Measurements from ENCODE around the gene NEGR1. TPM values are rescaled to one million over a fixed set of nuclear protein-coding genes. Genes with fewer than 3 reads are reported as not detected.
"Not testable (repeated sequence)": the region's sequence is repeated elsewhere in the genome, so short reads cannot be mapped to it uniquely, and the experiment has no call there.

The NEGR1 gene
- total and polyA plus RNA-seq, 2 experiments from 2014 or later = 1.0 to 2.8 TPM

DNA sequence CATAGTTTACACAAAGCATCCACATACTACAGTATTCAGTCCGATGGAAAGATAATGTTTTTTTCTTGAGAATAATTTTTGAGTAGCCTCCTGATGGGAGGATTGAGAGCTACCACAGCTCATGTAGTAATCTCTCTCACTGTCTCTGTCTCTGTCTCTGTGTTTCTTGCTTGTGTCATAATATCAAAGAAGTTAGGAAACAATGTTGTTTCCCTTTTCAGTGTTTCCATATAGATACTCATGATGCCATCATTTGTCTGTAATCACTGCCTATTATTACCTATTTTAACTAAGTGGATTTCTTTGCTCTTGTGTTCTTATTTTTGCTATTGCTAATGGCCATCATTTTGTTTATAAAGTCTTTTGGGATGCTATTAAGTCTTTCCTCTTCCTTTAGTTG is 367.7 kb downstream of the NEGR1 start:
- no peak overlapping the region for H3K4me3 ChIP-seq
- no peaks in the 10 kb centered on the region for H3K36me3 ChIP-seq (replicated peaks; ENCODE audit: insufficient read depth, low read depth)
- DNase-seq (ENCODE audit: low spot score) = no peak
- TF ChIP-seq, protein P1, sequence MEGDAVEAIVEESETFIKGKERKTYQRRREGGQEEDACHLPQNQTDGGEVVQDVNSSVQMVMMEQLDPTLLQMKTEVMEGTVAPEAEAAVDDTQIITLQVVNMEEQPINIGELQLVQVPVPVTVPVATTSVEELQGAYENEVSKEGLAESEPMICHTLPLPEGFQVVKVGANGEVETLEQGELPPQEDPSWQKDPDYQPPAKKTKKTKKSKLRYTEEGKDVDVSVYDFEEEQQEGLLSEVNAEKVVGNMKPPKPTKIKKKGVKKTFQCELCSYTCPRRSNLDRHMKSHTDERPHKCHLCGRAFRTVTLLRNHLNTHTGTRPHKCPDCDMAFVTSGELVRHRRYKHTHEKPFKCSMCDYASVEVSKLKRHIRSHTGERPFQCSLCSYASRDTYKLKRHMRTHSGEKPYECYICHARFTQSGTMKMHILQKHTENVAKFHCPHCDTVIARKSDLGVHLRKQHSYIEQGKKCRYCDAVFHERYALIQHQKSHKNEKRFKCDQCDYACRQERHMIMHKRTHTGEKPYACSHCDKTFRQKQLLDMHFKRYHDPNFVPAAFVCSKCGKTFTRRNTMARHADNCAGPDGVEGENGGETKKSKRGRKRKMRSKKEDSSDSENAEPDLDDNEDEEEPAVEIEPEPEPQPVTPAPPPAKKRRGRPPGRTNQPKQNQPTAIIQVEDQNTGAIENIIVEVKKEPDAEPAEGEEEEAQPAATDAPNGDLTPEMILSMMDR (IDR thresholded peaks at IDR 0.05; ENCODE audit: poor library complexity) = no peak
- TF ChIP-seq EZH2phosphoT487 (IDR thresholded peaks at IDR 0.05; ENCODE audit: low read depth, severe bottlenecking, unreplicated experiment) = no peak
- no peak for TF ChIP-seq EZH2 (IDR thresholded peaks at IDR 0.05; ENCODE audit: borderline replicate concordance)
- no peak overlapping the region for H2AFZ ChIP-seq
- no peaks in the 10 kb centered on the region for H3K4me1 ChIP-seq (ENCODE audit: insufficient read depth)
- no peaks in the 10 kb centered on the region for H4K20me1 ChIP-seq (ENCODE audit: insufficient read depth, poor library complexity, severe bottlenecking)
- no peaks in the 10 kb centered on the region for H3K9me3 ChIP-seq (ENCODE audit: low read depth)
- no peak overlapping the region for H3K4me2 ChIP-seq
- H3K9me2 ChIP-seq (replicated peaks; ENCODE audit: insufficient read depth) = no peaks in the 10 kb centered on the region
- 78% methylated on average over 1 of the region's 1 CpG for WGBS (ENCODE audit: low lambda C conversion rate, missing lambda C conversion rate)
- no peak overlapping the region for H3K27ac ChIP-seq
- H3K27me3 ChIP-seq = no peaks in the 10 kb centered on the region
- no peaks in the 10 kb centered on the region for H3K79me2 ChIP-seq

DNA sequence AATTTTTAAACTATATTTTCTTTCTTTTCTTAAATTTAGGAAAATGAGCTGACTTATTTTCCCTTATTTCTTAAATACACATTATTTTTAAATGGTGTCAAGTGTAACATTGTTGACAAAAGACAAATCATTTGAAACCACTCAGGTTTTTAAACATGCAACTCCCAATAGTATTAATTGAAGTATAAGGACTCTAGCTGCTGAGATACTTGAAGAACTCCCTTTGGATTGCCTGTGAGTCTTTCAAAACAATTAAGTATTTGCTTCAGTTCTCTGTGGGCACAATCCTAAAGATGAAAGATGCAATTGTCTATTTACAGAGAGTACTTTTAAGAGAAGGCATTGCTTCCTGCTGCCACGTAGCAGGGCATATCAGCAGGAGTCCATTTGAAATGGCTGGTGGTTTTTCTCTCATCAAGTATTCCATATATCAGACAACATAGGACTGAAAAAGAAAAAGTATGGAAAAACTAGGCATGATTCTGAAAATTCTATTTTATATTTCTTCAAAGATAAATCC is 373.4 kb downstream of the NEGR1 start:
- 42% methylated on average over 1 of the region's 1 CpG for WGBS (ENCODE audit: low lambda C conversion rate, missing lambda C conversion rate)
- DNase-seq (ENCODE audit: low spot score) = no peak
- H3K9me3 ChIP-seq (ENCODE audit: low read depth) = no peaks in the 10 kb centered on the region
- H3K9me2 ChIP-seq (replicated peaks; ENCODE audit: insufficient read depth) = no peaks in the 10 kb centered on the region
- no peaks in the 10 kb centered on the region for H3K4me1 ChIP-seq (ENCODE audit: insufficient read depth)
- no peak overlapping the region for H3K4me3 ChIP-seq
- TF ChIP-seq EZH2 (IDR thresholded peaks at IDR 0.05; ENCODE audit: borderline replicate concordance) (no peak), EZH2phosphoT487 (IDR thresholded peaks at IDR 0.05; ENCODE audit: low read depth, severe bottlenecking, unreplicated experiment) (no peak)
- TF ChIP-seq, protein P1 (IDR thresholded peaks at IDR 0.05; ENCODE audit: poor library complexity) = no peak
- no peaks in the 10 kb centered on the region for H3K79me2 ChIP-seq
- no peaks in the 10 kb centered on the region for H3K27me3 ChIP-seq
- H3K36me3 ChIP-seq (replicated peaks; ENCODE audit: insufficient read depth, low read depth) = no peaks in the 10 kb centered on the region
- H2AFZ ChIP-seq = no peak overlapping the region
- no peak overlapping the region for H3K27ac ChIP-seq
- H3K4me2 ChIP-seq = no peak overlapping the region
- no peaks in the 10 kb centered on the region for H4K20me1 ChIP-seq (ENCODE audit: insufficient read depth, poor library complexity, severe bottlenecking)

- H3K79me2 ChIP-seq = no peaks in the 10 kb centered on the region
- H4K20me1 ChIP-seq (ENCODE audit: insufficient read depth, poor library complexity, severe bottlenecking) = no peaks in the 10 kb centered on the region
- H3K4me1 ChIP-seq (ENCODE audit: insufficient read depth) = no peaks in the 10 kb centered on the region
- no peak overlapping the region for H3K4me3 ChIP-seq
- no peaks in the 10 kb centered on the region for H3K36me3 ChIP-seq (replicated peaks; ENCODE audit: insufficient read depth, low read depth)
- no peak for TF ChIP-seq EZH2phosphoT487 (IDR thresholded peaks at IDR 0.05; ENCODE audit: low read depth, severe bottlenecking, unreplicated experiment)
- TF ChIP-seq, protein P1 (IDR thresholded peaks at IDR 0.05; ENCODE audit: poor library complexity) = no peak
- no peak for TF ChIP-seq EZH2 (IDR thresholded peaks at IDR 0.05; ENCODE audit: borderline replicate concordance)
- H3K4me2 ChIP-seq = no peak overlapping the region
- no peak overlapping the region for H3K27ac ChIP-seq
- H3K9me3 ChIP-seq (ENCODE audit: low read depth) = no peaks in the 10 kb centered on the region
- no peaks in the 10 kb centered on the region for H3K9me2 ChIP-seq (replicated peaks; ENCODE audit: insufficient read depth)
- WGBS (ENCODE audit: low lambda C conversion rate, missing lambda C conversion rate) = 50% methylated on average over 1 of the region's 1 CpG
- no peak for DNase-seq (ENCODE audit: low spot score)
- no peaks in the 10 kb centered on the region for H3K27me3 ChIP-seq
- H2AFZ ChIP-seq = no peak overlapping the region
These were observed 374.0 kb downstream of the NEGR1 start for GRCh38 chr1:71908303-71908702.

DNA sequence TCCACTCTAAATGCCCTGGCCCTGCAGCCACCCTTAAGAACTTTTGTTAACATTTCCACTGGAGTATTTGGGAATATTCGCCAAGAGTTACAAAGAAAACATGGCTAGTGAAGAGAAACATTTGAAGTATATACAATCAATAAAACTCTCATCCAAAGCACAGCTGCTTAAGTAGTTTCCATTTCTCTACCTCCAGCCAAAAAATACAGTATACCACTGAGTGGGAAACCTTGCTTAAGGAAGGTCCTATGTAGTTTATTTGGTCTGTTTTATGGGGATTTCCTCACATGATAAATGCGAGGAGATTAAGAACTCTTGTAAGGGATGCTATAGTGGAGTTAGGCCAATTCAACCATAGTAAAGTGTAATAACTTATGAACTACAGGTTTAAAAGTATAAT is 382.5 kb downstream of the NEGR1 start:
- 68% methylated on average over 2 of the region's 2 CpGs for WGBS (ENCODE audit: low lambda C conversion rate, missing lambda C conversion rate)
- no peaks in the 10 kb centered on the region for H3K9me2 ChIP-seq (replicated peaks; ENCODE audit: insufficient read depth)
- no peaks in the 10 kb centered on the region for H3K9me3 ChIP-seq (ENCODE audit: low read depth)
- H4K20me1 ChIP-seq (ENCODE audit: insufficient read depth, poor library complexity, severe bottlenecking) = no peaks in the 10 kb centered on the region
- no peaks in the 10 kb centered on the region for H3K36me3 ChIP-seq (replicated peaks; ENCODE audit: insufficient read depth, low read depth)
- H3K4me2 ChIP-seq = no peak overlapping the region
- DNase-seq (ENCODE audit: low spot score) = no peak
- H3K27me3 ChIP-seq = no peaks in the 10 kb centered on the region
- no peak overlapping the region for H3K4me3 ChIP-seq
- H3K27ac ChIP-seq = no peak overlapping the region
- H3K4me1 ChIP-seq (ENCODE audit: insufficient read depth) = no peaks in the 10 kb centered on the region
- no peak overlapping the region for H2AFZ ChIP-seq
- TF ChIP-seq, protein P1 (IDR thresholded peaks at IDR 0.05; ENCODE audit: poor library complexity) = no peak
- TF ChIP-seq EZH2 (IDR thresholded peaks at IDR 0.05; ENCODE audit: borderline replicate concordance) (no peak), EZH2phosphoT487 (IDR thresholded peaks at IDR 0.05; ENCODE audit: low read depth, severe bottlenecking, unreplicated experiment) (no peak)
- H3K79me2 ChIP-seq = no peaks in the 10 kb centered on the region

GRCh38 chr1:71888166-71888565 is 394.2 kb downstream of the NEGR1 start:
- not testable (repeated sequence) for DNase-seq (ENCODE audit: low spot score); H3K36me3 ChIP-seq (replicated peaks; ENCODE audit: insufficient read depth, low read depth)

More at GRCh38 chr1:71888166-71888565, 394.2 kb downstream of the NEGR1 start:
- H3K27ac ChIP-seq; H3K27me3 ChIP-seq; H4K20me1 ChIP-seq (ENCODE audit: insufficient read depth, poor library complexity, severe bottlenecking); H3K4me3 ChIP-seq; H3K4me1 ChIP-seq (ENCODE audit: insufficient read depth); H3K79me2 ChIP-seq; H3K9me3 ChIP-seq (ENCODE audit: low read depth); H2AFZ ChIP-seq; H3K4me2 ChIP-seq; H3K9me2 ChIP-seq (replicated peaks; ENCODE audit: insufficient read depth): not testable (repeated sequence)
- WGBS (ENCODE audit: low lambda C conversion rate, missing lambda C conversion rate) = 87% methylated on average over 23 of the region's 23 CpGs

Measured in hepatocyte (in vitro differentiated cells).